HCT116 (cell line): Measurements from ENCODE around the gene ZBTB12. TPM values are rescaled to one million over a fixed set of nuclear protein-coding genes. Genes with fewer than 3 reads are reported as not detected.

Experiments used
- ATAC-seq: fragments of 200-7000 bp; cut with Tn5 transposase; 2 replicates; pipeline ENCODE4 v1.9.1; 2020; ENCODE audit warnings: mild to moderate bottlenecking, moderate library complexity
- BruUV-seq: library from RNA; stranded (reverse); fragments of 400-500 nt; replicated peaks from 2 replicates; lab custom pipeline; 2021; lab: Mats Ljungman, UMichigan
- CTCF ChIA-PET: fragments of 300-600 bp; sonication (Branson Sonifier 250); formaldehyde crosslinking; loops from one replicate; lab custom pipeline; 2021; ENCODE audit warnings: antibody characterized with exemption; lab: Charles Lee
- POLR2A ChIA-PET: fragments of 300-600, 350-600 bp; sonication (Branson Sonifier 250); formaldehyde crosslinking; loops from one replicate; lab custom pipeline; 2021; ENCODE audit warnings: antibody characterized with exemption; lab: Charles Lee
- RAD21 ChIA-PET, 2 experiments: fragments of 300-600 bp; sonication (Branson Sonifier 250); formaldehyde crosslinking; loops; one replicate each; lab custom pipeline; 2023; ENCODE audit warnings: low total read pairs in 2 of 2; ENCODE audit not compliant: uncharacterized antibody in 2 of 2, unreplicated experiment in 2 of 2, low non-redundant PET in 1 of 2; lab: Charles Lee
- DNase-seq: peaks from one replicate; pipeline ENCODE4 v3.0.0-alpha.2; 2010; ENCODE audit warnings: low read depth, low spot score
- H2AFZ ChIP-seq: fragments of 200-600 bp; shearing (Covaris generic), sonication (generic); 2 replicates; pipeline ENCODE4 v1.6.1; 2017; ENCODE audit warnings: low read depth, mixed run types, mixed read lengths, antibody characterized with exemption, low read length; ENCODE audit not compliant: poor library complexity, severe bottlenecking
- H3K27ac ChIP-seq: 2 replicates; pipeline ENCODE4 v1.5.1; 2012; ENCODE audit warnings: low read depth, low read length
- H3K27me3 ChIP-seq: fragments of 200-600 bp; sonication (generic); 2 replicates; pipeline ENCODE4 v1.6.1; 2016; ENCODE audit warnings: mixed run types, low read length, mixed read lengths; ENCODE audit not compliant: insufficient read depth
- H3K36me3 ChIP-seq, 2 experiments: fragments of 200-500 bp in 1 of 2; fragments of 200-600 bp in 1 of 2; sonication (Bioruptor generic) in 1 of 2; sonication (generic) in 1 of 2; 2 replicates each; pipeline versions ENCODE4 v1.5.1 to v1.6.1; 2014 to 2016; ENCODE audit warnings: low read length in 2 of 2, inconsistent platforms in 1 of 2, mixed read lengths in 1 of 2, mixed run types in 1 of 2; ENCODE audit not compliant: insufficient read depth in 2 of 2, control insufficient read depth in 1 of 2
- H3K4me1 ChIP-seq, 2 experiments: fragments of 200-600 bp in 1 of 2; sonication (generic) in 1 of 2; 2 replicates each; pipeline versions ENCODE4 v1.5.1 to v1.6.1; 2012 to 2017; ENCODE audit warnings: low read length in 2 of 2, inconsistent platforms in 1 of 2, mild to moderate bottlenecking in 1 of 2, mixed read lengths in 1 of 2, mixed run types in 1 of 2, moderate library complexity in 1 of 2; ENCODE audit not compliant: insufficient read depth in 2 of 2, control insufficient read depth in 1 of 2
- H3K4me2 ChIP-seq: fragments of 200-600 bp; sonication (generic); 2 replicates; pipeline ENCODE4 v1.6.1; 2017; ENCODE audit warnings: mixed run types, low read length, mixed read lengths
- H3K4me3 ChIP-seq, 2 experiments: fragments of 200-600 bp in 1 of 2; sonication (generic) in 1 of 2; replicated peaks in 1 of 2; 2 replicates each; pipeline ENCODE4 v1.5.1; 2011 to 2016; ENCODE audit warnings: low read length in 2 of 2, control low read depth in 1 of 2, low read depth in 1 of 2, mild to moderate bottlenecking in 1 of 2, mixed read lengths in 1 of 2, mixed run types in 1 of 2
- H3K79me2 ChIP-seq: fragments of 200-600 bp; sonication (generic); 2 replicates; pipeline ENCODE4 v1.6.1; 2017; ENCODE audit warnings: mild to moderate bottlenecking, mixed run types, low read length, moderate library complexity, mixed read lengths; ENCODE audit not compliant: insufficient read depth
- H3K9ac ChIP-seq: fragments of 200-600 bp; sonication (generic); 2 replicates; pipeline ENCODE4 v1.6.1; 2016; ENCODE audit warnings: low read length, mixed read lengths
- H3K9me2 ChIP-seq: fragments of 200-600 bp; sonication (generic), shearing (Covaris generic); 2 replicates; pipeline ENCODE4 v1.6.1; 2017; ENCODE audit warnings: mixed run types, mild to moderate bottlenecking, moderate library complexity; ENCODE audit not compliant: insufficient read depth
- H3K9me3 ChIP-seq, 2 experiments: fragments of 200-500 bp in 1 of 2; fragments of 200-600 bp in 1 of 2; sonication (Bioruptor generic) in 1 of 2; sonication (generic) in 1 of 2; 2 replicates each; pipeline ENCODE4 v1.6.1; 2014 to 2017; ENCODE audit warnings: low read length in 2 of 2, mixed read lengths in 2 of 2, inconsistent platforms in 1 of 2, low read depth in 1 of 2, mild to moderate bottlenecking in 1 of 2, mixed run types in 1 of 2, moderate library complexity in 1 of 2; ENCODE audit not compliant: control insufficient read depth in 1 of 2, insufficient read depth in 1 of 2
- H4K20me1 ChIP-seq: fragments of 200-600 bp; sonication (generic), shearing (Covaris generic); 2 replicates; pipeline ENCODE4 v1.6.1; 2017; ENCODE audit warnings: mixed run types, mild to moderate bottlenecking, moderate library complexity; ENCODE audit not compliant: insufficient read depth
- CEBPB ChIP-seq: IDR thresholded peaks from 2 replicates; pipeline ENCODE4 v1.6.1; 2012; ENCODE audit warnings: low read depth
- CTCF ChIP-seq, 3 experiments: fragments of 200-600 bp in 1 of 3; sonication (generic) in 1 of 3; IDR thresholded peaks in 2 of 3; conservative IDR thresholded peaks in 1 of 3; 2 replicates each; pipeline ENCODE4 v1.5.1; 2012 to 2017; ENCODE audit warnings: low read depth in 2 of 3, low read length in 2 of 3, antibody characterized with exemption in 1 of 3, borderline replicate concordance in 1 of 3, control low read depth in 1 of 3, mild to moderate bottlenecking in 1 of 3, mixed read lengths in 1 of 3, mixed run types in 1 of 3, moderate library complexity in 1 of 3; ENCODE audit not compliant: insufficient read depth in 1 of 3
- EZH2phosphoT487 ChIP-seq: fragments of 200-600 bp; IDR thresholded peaks from 2 replicates; pipeline ENCODE4 v1.6.1; 2018; ENCODE audit warnings: antibody characterized with exemption, borderline replicate concordance
- ZFX ChIP-seq: fragments of 450-650 bp; IDR thresholded peaks from 2 replicates; pipeline ENCODE4 v1.6.1; 2017
- intact Hi-C: fragments of 100-400 bp; cut with micrococcal nuclease; formaldehyde crosslinking; loops from 2 replicates; pipeline ENCODE4 v1.10.0; 2022
- total RNA-seq: library from RNA; stranded (reverse); gene quantifications from one replicate; pipeline ENCODE4 v1.2.1, GENCODE V29; 2021; ENCODE audit not compliant: unreplicated experiment

The ZBTB12 gene
- total RNA-seq, 1 experiment from 2014 or later: 10.3 TPM

GRCh38 chr6:31874084-31874670 lies 27.7 kb downstream of the ZBTB12 start:
- POLR2A ChIA-PET: interaction anchor here (0.8 kb wide), 1 partner anchor 11 kb away, joined by 3 read pairs; the partner anchor contains the start of gene NEU1

More at GRCh38 chr6:31874084-31874670, 27.7 kb downstream of the ZBTB12 start:
- no peaks in the 10 kb centered on the region for H3K9me2 ChIP-seq
- H3K4me3 ChIP-seq: no peak overlapping the region
- H3K36me3 ChIP-seq: no peaks in the 10 kb centered on the region
- no peak overlapping the region for H3K4me2 ChIP-seq
- intact Hi-C loops: no loop called here
- CTCF ChIA-PET: no interaction called here
- no peaks in the 10 kb centered on the region for H3K9me3 ChIP-seq
- H2AFZ ChIP-seq: no peak overlapping the region
- no peaks in the 10 kb centered on the region for H3K79me2 ChIP-seq
- H3K27me3 ChIP-seq: no peaks in the 10 kb centered on the region
- BruUV-seq: no TSS peak
- no peak overlapping the region for H3K27ac ChIP-seq
- H3K9ac ChIP-seq: no peak overlapping the region
- no peak for DNase-seq
- ATAC-seq: no peak
- TF ChIP-seq CTCF (IDR thresholded peaks at IDR 0.05 in 2 of 3, conservative IDR thresholded peaks at IDR 0.05 in 1 of 3; ENCODE audit: borderline replicate concordance in 1 of 3, insufficient read depth in 1 of 3, low read depth in 2 of 3, low read length in 2 of 3): no peak
- no peak for TF ChIP-seq ZFX
- TF ChIP-seq EZH2phosphoT487: no peak
- TF ChIP-seq CEBPB: no peak
- H4K20me1 ChIP-seq: no peaks in the 10 kb centered on the region
- H3K4me1 ChIP-seq: peaks cover 6% of the 10 kb centered on the region in 2 experiments; a peak in 3 of 4 replicates
- RAD21 ChIA-PET: no interaction called here
